HG03064 (cell line): ENCODE data around the gene MYCN.
"Not testable (repeated sequence)": the region's sequence is repeated elsewhere in the genome, so short reads cannot be mapped to it uniquely, and the experiment has no call there.

Source experiments
- ATAC-seq: cut with Tn5 transposase; IDR thresholded peaks from one replicate; pipeline ENCODE4 v1.9.1; 2021; ENCODE audit warnings: low read depth; ENCODE audit not compliant: unreplicated experiment

The MYCN gene

GRCh38 chr2:15939854-15940660 is at the start of gene MYCN:
Gene MYCN, plus strand, starts transcription at chr2:15940550. Its CDS starts 1,515 bp downstream, at chr2:15942065.
- no peak for ATAC-seq

GRCh38 chr2:15890936-15891905 is 49.1 kb upstream of the MYCN start:
- ATAC-seq: no peak

- no peak for ATAC-seq
These were observed 48.0 kb upstream of the MYCN start for GRCh38 chr2:15892151-15892880.

- no peak for ATAC-seq
These were observed 47.3 kb upstream of the MYCN start for GRCh38 chr2:15893085-15893484.

- no peak for ATAC-seq
These were observed 46.5 kb upstream of the MYCN start for GRCh38 chr2:15893689-15894480.

- no peak for ATAC-seq
These were observed 45.7 kb upstream of the MYCN start for GRCh38 chr2:15894481-15895144.

- ATAC-seq: no peak
These were observed 44.5 kb upstream of the MYCN start for GRCh38 chr2:15895615-15896469.

GRCh38 chr2:15896859-15897258 is 43.5 kb upstream of the MYCN start:
- ATAC-seq: no peak

- ATAC-seq: no peak
These were observed 42.8 kb upstream of the MYCN start for GRCh38 chr2:15897431-15898098.

GRCh38 chr2:15899327-15899612 is 41.1 kb upstream of the MYCN start:
- no peak for ATAC-seq

- no peak for ATAC-seq
These were observed 40.4 kb upstream of the MYCN start for GRCh38 chr2:15899751-15900493.

GRCh38 chr2:15901095-15901807 is 39.1 kb upstream of the MYCN start:
- ATAC-seq: no peak

GRCh38 chr2:15901808-15902130 is 38.6 kb upstream of the MYCN start:
- ATAC-seq: no peak

- not testable (repeated sequence) for ATAC-seq
These were observed 36.4 kb upstream of the MYCN start for GRCh38 chr2:15903910-15904309.

- ATAC-seq: no peak
These were observed 35.1 kb upstream of the MYCN start for GRCh38 chr2:15905267-15905645.

- no peak for ATAC-seq
These were observed 34.3 kb upstream of the MYCN start for GRCh38 chr2:15905986-15906491.

GRCh38 chr2:15906778-15907177 is 33.6 kb upstream of the MYCN start:
- ATAC-seq: no peak
